NCI-H2029 treated with DMSO at 0.1 percent for 48 hours (cell line): ENCODE measurements around the gene ASIC3.
"Not testable (repeated sequence)": the region's sequence is repeated elsewhere in the genome, so short reads cannot be mapped to it uniquely, and the experiment has no call there.

Experiments
- DNase-seq: peaks from one replicate; lab custom pipeline; 2025; lab: John Stamatoyannopoulos, UW

ASIC3 gene

GRCh38 chr7:151047976-151048815 is at the start of gene ASIC3:
TSS of gene ASIC3 (plus strand) at chr7:151048531. CDS start at chr7:151048886, 355 bp downstream.
- DNase-seq = no peak

GRCh38 chr7:150999001-150999400 is 49.3 kb upstream of the ASIC3 start:
- DNase-seq = no peak

- DNase-seq = no peak
These were observed 48.7 kb upstream of the ASIC3 start for GRCh38 chr7:150999497-151000230.

GRCh38 chr7:151000897-151001495 is 47.3 kb upstream of the ASIC3 start:
- DNase-seq = no peak

- DNase-seq = no peak
These were observed 46.8 kb upstream of the ASIC3 start for GRCh38 chr7:151001546-151001945.

GRCh38 chr7:151003572-151003971 is 44.8 kb upstream of the ASIC3 start:
- peak; percentile 94 for DNase-seq

GRCh38 chr7:151005566-151005965 is 42.8 kb upstream of the ASIC3 start:
- DNase-seq = no peak

DNA sequence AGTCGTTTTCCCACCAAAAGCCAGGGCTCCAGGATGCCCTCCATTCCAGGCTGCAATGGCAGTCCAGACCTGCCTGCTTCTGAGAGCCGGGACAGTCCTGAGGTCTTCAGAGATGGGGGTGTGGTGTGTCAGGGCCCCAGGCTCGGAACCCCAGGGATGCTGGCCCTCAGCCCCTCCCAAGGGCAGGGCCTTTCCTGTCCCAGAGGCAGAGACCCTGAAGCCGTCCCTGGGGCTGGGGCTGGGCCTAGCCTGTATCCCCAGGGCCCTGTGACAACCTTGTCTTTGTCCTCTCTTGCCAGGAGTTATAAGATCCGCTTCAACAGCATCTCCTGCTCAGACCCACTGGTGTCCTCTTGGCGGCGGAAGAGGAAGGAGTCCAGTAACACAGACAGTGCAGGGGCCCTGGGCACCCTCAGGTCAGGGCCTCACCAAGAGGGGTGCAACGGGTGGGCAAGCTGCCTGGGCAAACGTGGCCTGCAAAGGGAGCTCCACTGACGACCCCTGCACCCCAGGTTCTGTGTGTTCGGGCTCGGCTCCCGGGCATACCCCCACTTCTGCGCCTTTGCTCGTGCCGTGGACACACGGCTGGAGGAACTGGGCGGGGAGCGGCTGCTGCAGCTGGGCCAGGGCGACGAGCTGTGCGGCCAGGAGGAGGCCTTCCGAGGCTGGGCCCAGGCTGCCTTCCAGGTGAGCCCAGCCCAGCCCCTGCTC is 41.6 kb upstream of the ASIC3 start:
- no peak for DNase-seq

GRCh38 chr7:151007469-151007898 is 40.8 kb upstream of the ASIC3 start:
- no peak for DNase-seq

DNA sequence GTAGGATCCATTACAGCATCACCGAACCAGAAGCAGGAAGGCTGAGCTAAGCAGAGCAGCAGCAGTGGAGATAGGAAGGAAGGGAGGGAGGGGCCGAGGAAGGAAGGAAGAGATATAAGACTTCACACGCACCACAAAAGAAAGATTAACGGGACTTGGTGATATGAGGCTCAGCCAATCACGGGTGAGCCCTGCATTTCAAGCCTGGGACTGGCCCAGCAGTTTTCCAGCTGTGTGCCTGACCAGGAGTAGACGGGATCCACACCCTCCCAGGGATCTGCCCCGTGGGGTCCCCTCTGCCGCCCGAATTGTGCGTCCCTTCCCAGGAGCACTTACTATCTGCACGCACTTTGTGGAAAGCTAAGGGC is 40.2 kb upstream of the ASIC3 start:
- no peak for DNase-seq

DNA sequence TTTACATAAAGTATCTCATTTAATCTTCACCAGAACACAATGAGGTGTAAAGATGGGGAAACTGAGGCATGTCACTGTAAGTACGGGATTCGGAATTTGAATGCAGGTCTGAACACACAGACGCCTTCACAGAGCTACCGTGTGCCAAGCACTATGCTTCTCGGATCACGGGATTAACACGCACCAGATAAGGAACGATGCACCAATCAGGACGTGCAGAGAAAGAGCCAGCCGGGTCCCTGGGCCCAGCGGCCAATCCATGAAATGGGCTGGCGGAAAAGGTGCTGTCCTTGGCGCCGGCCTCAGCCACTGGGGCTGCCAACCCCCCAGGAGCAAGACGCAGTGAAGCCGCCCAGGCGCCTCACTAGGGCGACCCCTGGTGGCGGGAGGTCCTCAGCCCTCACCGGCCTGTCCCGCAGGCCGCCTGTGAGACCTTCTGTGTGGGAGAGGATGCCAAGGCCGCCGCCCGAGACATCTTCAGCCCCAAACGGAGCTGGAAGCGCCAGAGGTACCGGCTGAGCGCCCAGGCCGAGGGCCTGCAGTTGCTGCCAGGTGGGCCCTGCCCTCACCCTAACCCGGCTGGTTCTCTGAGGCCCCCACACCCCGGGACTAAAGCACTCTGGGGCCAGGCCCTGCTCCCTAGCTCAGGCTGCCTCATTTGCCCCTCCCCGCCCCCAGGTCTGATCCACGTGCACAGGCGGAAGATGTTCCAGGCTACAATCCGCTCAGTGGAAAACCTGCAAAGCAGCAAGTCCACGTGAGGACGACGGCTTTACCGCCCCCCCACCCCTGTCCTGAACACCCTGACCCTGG is 39.6 kb upstream of the ASIC3 start:
- no peak for DNase-seq

GRCh38 chr7:151009327-151010036 is 38.8 kb upstream of the ASIC3 start:
- no peak for DNase-seq

GRCh38 chr7:151010037-151010306 is 38.4 kb upstream of the ASIC3 start:
- DNase-seq = no peak

DNA sequence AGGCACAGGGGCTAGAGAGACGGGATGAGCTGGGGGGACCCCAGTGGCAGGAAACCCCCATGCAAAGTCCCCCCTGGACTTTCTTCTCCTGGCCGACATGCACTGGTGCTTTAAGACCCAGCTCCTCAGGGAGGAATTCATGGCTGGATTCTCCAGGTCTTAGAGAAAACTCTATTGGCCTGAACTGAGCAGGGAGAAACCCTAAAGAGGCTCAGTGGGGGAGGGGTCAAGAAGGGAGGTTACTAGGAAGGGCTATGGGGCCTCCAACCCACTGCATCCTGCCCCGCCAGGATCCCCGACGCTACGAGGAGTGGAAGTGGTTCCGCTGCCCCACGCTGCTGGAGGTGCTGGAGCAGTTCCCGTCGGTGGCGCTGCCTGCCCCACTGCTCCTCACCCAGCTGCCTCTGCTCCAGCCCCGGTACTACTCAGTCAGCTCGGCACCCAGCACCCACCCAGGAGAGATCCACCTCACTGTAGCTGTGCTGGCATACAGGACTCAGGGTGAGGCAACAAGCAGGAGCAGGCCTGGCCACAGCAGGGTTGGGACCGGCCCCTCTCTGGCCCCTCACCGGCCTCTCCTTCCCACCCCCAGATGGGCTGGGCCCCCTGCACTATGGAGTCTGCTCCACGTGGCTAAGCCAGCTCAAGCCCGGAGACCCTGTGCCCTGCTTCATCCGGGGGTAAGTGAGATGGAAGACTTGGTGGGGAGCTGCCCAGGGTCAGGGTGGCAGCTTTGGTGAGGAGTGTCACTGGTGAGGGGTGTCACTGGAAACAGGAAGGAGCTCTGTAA is 37.8 kb upstream of the ASIC3 start:
- DNase-seq = no peak

DNA sequence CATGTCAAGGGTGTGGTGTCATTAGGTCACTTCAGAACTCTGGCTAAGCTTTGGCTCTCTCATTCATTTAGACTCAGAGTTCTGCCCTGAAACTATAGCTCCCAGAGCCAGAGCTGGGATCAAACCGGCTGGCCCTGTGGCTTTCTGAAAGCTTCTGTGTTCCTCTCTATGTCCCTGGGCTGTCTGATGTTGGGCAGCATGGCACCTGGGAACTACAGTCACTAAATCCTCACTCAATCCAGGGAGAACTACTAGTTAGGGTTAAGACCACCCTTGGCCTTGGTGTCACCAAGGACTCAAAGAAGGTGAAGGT is 37.3 kb upstream of the ASIC3 start:
- no peak for DNase-seq

DNA sequence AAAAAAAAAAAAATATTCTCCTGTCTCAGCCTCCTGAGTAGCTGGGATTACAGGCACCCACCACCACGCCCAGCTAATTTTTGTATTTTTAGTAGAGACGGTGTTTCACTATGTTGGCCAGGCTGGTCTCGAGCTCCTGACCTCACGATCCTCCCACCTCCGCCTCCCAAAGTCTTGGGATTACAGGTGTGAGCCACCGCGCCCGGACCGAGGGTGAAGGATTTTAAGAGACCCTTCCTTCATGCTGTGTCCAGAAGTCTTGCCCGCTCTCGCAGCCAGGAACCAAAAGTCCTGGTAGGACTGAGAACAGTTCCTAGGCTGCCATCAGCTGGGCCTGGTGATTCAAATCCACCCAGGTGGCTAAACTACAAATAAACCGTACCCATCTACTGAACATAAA is 36.7 kb upstream of the ASIC3 start:
- DNase-seq = not testable (repeated sequence)

DNA sequence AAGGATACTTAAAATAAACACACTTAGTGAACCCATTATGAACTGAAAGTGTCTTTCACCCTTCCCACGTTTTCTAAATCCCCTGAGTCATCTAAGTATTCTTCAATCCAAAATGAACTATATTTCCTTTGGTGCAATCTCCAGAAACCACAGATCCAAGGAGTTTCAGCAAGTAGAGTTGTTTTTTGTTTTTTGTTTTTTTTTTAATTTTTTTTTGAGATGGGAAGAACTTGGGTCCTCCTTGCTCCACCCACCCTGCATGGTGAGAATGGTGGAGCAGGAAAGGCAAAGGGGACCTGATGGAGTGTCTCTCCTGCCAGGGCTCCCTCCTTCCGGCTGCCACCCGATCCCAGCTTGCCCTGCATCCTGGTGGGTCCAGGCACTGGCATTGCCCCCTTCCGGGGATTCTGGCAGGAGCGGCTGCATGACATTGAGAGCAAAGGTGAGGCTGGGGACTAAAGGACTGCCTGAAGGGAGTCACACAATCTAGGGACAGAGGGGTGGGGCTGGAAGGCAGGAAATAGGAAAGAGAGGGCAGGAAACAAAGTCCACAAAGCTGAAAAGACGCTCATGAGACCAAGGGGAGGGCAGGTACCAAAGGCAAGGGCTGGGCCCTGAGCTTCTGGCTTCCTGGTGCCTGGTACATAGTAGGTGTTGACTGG is 36.2 kb upstream of the ASIC3 start:
- DNase-seq = no peak

- no peak for DNase-seq
These were observed 35.4 kb upstream of the ASIC3 start for GRCh38 chr7:151012911-151013347.

- DNase-seq = no peak
These were observed 35.0 kb upstream of the ASIC3 start for GRCh38 chr7:151013356-151013732.
